ENCODE measurements around the gene KLHL17. TPM values are rescaled to one million over a fixed set of nuclear protein-coding genes. Genes with fewer than 3 reads are reported as not detected.

The KLHL17 gene
- total and polyA plus RNA-seq, 12 donors: 0.73 to 38.8 (median 6.9) TPM

DNA sequence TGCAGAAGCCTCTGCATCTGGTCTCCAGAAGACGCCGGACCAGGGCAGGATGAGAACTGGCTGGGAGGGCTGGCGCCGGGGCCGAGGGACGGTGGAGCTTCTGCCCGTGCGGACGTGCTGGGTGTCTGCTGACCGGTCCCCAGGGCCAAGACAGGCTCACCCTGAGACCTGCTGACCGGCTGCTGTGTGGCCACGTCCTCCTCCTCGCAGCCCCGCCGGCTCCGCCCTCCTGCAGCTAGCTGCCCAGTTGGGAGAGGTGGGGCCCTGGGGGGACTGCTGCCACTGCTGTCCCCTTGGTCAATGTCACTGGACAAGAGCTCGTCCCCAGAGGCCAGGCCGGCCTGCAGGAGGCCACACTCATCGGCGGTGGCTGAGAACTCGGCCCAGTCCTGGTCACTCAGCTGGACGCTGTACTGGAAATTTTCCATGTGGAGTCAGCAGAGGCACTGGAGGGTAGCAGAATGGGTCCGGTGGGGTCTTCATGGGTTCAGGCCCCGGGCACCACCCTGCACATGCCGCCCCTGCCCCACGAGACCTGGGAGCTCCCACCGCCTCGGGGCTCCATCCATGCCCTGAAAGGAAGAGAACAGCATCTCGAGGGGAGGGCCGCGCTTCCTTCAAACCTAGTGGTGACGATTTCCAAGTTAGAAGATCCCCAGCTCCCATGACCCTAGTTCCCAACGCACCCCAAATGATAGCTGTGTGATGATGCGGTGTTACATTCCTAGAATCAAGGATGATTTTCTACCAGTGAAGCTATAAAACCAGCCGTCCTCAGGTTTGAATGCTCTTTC is 20.4 kb downstream of the KLHL17 start:
- WGBS, 4 donors: 62 to 78% (median 75%) methylated on average over 20 to 35 of the region's 35 CpGs
- Histone ChIP-seq H3K4me3 (no peak overlapping the region), H3K27ac (no peak overlapping the region), H3K27me3 (peaks cover 31% of the 10 kb centered on the region), H3K4me1 (replicated peaks in 1 of 2) (no peaks in the 10 kb centered on the region), H3K36me3 (replicated peaks in 1 of 2) (no peaks in the 10 kb centered on the region), H3K9me3 (replicated peaks in 1 of 3) (no peaks in the 10 kb centered on the region)
- intact Hi-C loops (cut with DNase I): loop anchor here in 1 of 2 donors (10.0 kb wide), 1 partner anchor 314 kb away; no protein-coding TSS in a partner anchor
- DNase-seq: no peak
- TF ChIP-seq, protein P1, sequence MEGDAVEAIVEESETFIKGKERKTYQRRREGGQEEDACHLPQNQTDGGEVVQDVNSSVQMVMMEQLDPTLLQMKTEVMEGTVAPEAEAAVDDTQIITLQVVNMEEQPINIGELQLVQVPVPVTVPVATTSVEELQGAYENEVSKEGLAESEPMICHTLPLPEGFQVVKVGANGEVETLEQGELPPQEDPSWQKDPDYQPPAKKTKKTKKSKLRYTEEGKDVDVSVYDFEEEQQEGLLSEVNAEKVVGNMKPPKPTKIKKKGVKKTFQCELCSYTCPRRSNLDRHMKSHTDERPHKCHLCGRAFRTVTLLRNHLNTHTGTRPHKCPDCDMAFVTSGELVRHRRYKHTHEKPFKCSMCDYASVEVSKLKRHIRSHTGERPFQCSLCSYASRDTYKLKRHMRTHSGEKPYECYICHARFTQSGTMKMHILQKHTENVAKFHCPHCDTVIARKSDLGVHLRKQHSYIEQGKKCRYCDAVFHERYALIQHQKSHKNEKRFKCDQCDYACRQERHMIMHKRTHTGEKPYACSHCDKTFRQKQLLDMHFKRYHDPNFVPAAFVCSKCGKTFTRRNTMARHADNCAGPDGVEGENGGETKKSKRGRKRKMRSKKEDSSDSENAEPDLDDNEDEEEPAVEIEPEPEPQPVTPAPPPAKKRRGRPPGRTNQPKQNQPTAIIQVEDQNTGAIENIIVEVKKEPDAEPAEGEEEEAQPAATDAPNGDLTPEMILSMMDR (IDR thresholded peaks at IDR 0.05): no peak
- TF ChIP-seq POLR2A (IDR thresholded peaks at IDR 0.05): no peak

DNA sequence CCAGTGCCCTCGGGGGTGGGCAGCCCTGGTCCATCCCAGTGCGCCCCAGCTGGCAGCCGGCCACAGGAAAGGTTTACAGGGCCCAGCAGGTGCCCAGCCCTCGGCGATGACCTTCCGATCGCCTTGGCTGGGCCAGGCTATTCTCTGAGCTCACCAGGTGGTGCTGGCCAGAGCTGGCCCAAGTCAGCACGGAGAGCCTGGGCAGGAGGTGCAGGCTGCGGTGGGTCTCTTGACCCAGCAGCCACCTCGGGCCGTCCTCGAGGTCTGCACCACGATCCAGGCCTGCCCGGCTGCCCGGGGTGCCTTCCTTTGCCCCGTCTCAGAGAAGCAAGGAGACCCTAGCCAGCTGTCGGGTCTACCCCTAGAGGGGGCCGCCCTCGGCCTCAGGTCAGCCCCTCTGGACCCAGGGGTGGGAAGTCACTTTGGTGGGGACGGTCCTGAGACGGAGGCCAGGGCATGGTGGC is 21.1 kb downstream of the KLHL17 start:
- WGBS, 4 donors: 62 to 78% (median 74%) methylated on average over 4 to 21 of the region's 21 CpGs
- no peak overlapping the region for H3K27ac ChIP-seq
- H3K4me3 ChIP-seq: no peak overlapping the region
- H3K27me3 ChIP-seq: peaks cover 25% of the 10 kb centered on the region
- H3K9me3 ChIP-seq (replicated peaks in 1 of 3): no peaks in the 10 kb centered on the region
- H3K4me1 ChIP-seq (replicated peaks in 1 of 2): no peaks in the 10 kb centered on the region
- no peak for DNase-seq
- H3K36me3 ChIP-seq (replicated peaks in 1 of 2): no peaks in the 10 kb centered on the region
- TF ChIP-seq, protein P1 (IDR thresholded peaks at IDR 0.05): no peak
- no peak for TF ChIP-seq POLR2A (IDR thresholded peaks at IDR 0.05)
- intact Hi-C loops (cut with DNase I): loop anchor here in 1 of 2 donors (10.0 kb wide), 1 partner anchor 313 kb away; no protein-coding TSS in a partner anchor

DNA sequence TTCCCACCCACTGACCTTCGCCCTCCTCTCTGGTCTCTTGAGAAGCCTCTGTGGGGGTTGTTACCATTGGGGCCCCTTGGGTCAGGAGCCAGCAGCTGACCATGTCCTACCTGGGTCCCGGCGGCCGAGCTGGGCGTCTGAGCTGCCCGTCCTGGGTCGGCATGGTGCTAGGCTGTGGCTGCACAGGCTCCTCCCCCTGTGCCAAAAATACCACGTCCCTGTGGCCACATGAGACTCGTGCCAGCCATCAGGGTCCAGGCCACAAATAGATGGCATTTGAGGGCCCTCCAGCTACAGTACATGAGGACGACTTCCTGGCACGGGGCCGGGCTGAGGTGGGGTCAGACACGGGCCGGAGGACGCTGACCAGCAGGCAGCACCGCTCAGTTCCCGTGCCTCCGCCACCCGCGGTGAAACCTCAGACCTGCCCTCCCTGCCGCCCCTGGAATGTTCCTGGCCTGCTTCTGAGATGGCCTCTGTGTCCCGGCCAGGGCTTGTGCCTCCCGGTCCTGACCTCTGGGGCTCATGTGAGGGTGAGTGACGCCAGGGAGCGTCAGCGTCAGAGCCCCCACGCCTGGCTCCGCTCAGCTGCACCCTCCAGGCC is 21.7 kb downstream of the KLHL17 start, which contains the start of gene PERM1:
TSS of gene PERM1 (minus strand) at position 139 of the 604 bp plus-strand sequence. CDS start 1,064 bp downstream, outside the sequence.
- peaks cover 25% of the 10 kb centered on the region for H3K27me3 ChIP-seq
- WGBS, 4 donors: 55 to 66% (median 56%) methylated on average over 5 to 28 of the region's 28 CpGs
- no peak for DNase-seq
- no peak within 1 kb of the TSS for H3K4me3 ChIP-seq
- no peak for TF ChIP-seq POLR2A (IDR thresholded peaks at IDR 0.05)
- TF ChIP-seq, protein P1 (IDR thresholded peaks at IDR 0.05): no peak
- no peaks in the 10 kb centered on the region for H3K9me3 ChIP-seq (replicated peaks in 1 of 3)
- no peaks in the 10 kb centered on the region for H3K36me3 ChIP-seq (replicated peaks in 1 of 2)
- no peak within 1 kb of the TSS for H3K27ac ChIP-seq
- intact Hi-C loops (cut with DNase I): loop anchor here in 1 of 2 donors (10.0 kb wide), 1 partner anchor 313 kb away; no protein-coding TSS in a partner anchor
- no peaks in the 10 kb centered on the region for H3K4me1 ChIP-seq (replicated peaks in 1 of 2)

DNA sequence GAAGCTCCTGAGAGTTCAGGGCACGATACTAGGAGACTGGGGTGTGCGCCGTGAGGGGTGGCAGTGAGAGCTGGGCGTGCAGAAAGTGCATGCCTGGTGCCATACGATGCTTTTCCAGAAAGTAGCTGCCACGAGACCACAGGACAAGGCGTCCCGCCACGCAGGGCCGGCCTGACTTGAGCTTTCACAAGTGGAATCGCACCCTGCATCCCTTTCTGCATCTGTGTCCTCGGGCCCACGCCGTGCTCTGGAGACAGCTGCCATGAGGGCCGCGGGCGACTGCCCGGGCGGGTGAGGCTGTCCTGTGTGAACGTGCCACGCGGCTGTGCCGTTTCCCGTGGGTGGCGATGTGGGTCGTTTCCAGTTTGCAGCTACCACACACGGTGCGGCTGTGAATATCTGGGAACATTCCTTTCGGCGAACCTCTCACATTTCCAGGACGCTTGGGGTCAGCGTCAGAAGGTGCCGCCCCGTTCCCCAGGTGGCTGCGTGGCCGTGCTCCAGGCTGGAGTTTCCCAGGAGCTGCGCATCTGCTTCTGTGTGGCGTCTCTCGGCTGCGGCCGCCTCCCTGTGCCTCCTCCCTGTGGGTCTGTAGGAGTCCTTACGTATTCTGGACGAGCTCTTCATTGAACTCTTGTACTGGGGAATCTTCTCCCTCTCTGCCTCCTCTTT is 22.5 kb downstream of the KLHL17 start:
- no peak for TF ChIP-seq POLR2A (IDR thresholded peaks at IDR 0.05)
- TF ChIP-seq, protein P1 (IDR thresholded peaks at IDR 0.05): no peak
- H3K9me3 ChIP-seq (replicated peaks in 1 of 3): no peaks in the 10 kb centered on the region
- WGBS, 4 donors: 72 to 80% (median 77%) methylated on average over 12 to 43 of the region's 43 CpGs
- DNase-seq: no peak
- no peaks in the 10 kb centered on the region for H3K36me3 ChIP-seq (replicated peaks in 1 of 2)
- H3K4me3 ChIP-seq: no peak overlapping the region
- intact Hi-C loops (cut with DNase I): loop anchor here in 1 of 2 donors (10.0 kb wide), 1 partner anchor 312 kb away; no protein-coding TSS in a partner anchor
- no peaks in the 10 kb centered on the region for H3K4me1 ChIP-seq (replicated peaks in 1 of 2)
- H3K27ac ChIP-seq: no peak overlapping the region
- peaks cover 25% of the 10 kb centered on the region for H3K27me3 ChIP-seq
